Putamen (tissue), 1 donor: ENCODE measurements around the gene ZCCHC7.
"Not testable (repeated sequence)": the region's sequence is repeated elsewhere in the genome, so short reads cannot be mapped to it uniquely, and the experiment has no call there.

ENCODE experiments used
- DNase-seq: peaks from one replicate; pipeline ENCODE4 v3.0.0-alpha.2; 2016; ENCODE audit warnings: low spot score

ZCCHC7 gene

GRCh38 chr9:37373621-37374020 lies 253.2 kb downstream of the ZCCHC7 start:
- no peak for DNase-seq

GRCh38 chr9:37374892-37375291 lies 254.5 kb downstream of the ZCCHC7 start:
- DNase-seq: no peak

- no peak for DNase-seq
Observed at GRCh38 chr9:37377688-37378612, 257.6 kb downstream of the ZCCHC7 start.

- no peak for DNase-seq
Observed at GRCh38 chr9:37378613-37379004, 258.2 kb downstream of the ZCCHC7 start.

- no peak for DNase-seq
Observed at GRCh38 chr9:37379835-37380234, 259.5 kb downstream of the ZCCHC7 start.

- no peak for DNase-seq
Observed at GRCh38 chr9:37380570-37380969, 260.2 kb downstream of the ZCCHC7 start.

- no peak for DNase-seq
Observed at GRCh38 chr9:37381094-37381741, 260.8 kb downstream of the ZCCHC7 start.

- DNase-seq: no peak
Observed at GRCh38 chr9:37382161-37382981, 262.0 kb downstream of the ZCCHC7 start.

- no peak for DNase-seq
Observed at GRCh38 chr9:37382982-37383357, 262.6 kb downstream of the ZCCHC7 start.

- DNase-seq: no peak
Observed at GRCh38 chr9:37383393-37383792, 263.0 kb downstream of the ZCCHC7 start.

GRCh38 chr9:37383876-37384746 lies 263.7 kb downstream of the ZCCHC7 start:
- no peak for DNase-seq

- DNase-seq: no peak
Observed at GRCh38 chr9:37385286-37385685, 264.9 kb downstream of the ZCCHC7 start.

- DNase-seq: no peak
Observed at GRCh38 chr9:37386988-37387387, 266.6 kb downstream of the ZCCHC7 start.

- no peak for DNase-seq
Observed at GRCh38 chr9:37390759-37391158, 270.4 kb downstream of the ZCCHC7 start.

- no peak for DNase-seq
Observed at GRCh38 chr9:37392272-37392671, 271.9 kb downstream of the ZCCHC7 start.

GRCh38 chr9:37395229-37395628 lies 274.9 kb downstream of the ZCCHC7 start:
- DNase-seq: no peak

- DNase-seq: no peak
Observed at GRCh38 chr9:37395663-37396062, 275.3 kb downstream of the ZCCHC7 start.

GRCh38 chr9:37397948-37398347 lies 277.6 kb downstream of the ZCCHC7 start:
- DNase-seq: not testable (repeated sequence)

GRCh38 chr9:37398464-37399025 lies 278.2 kb downstream of the ZCCHC7 start:
- DNase-seq: no peak

GRCh38 chr9:37399336-37399735 lies 279.0 kb downstream of the ZCCHC7 start:
- DNase-seq: no peak

- no peak for DNase-seq
Observed at GRCh38 chr9:37404590-37404989, 284.2 kb downstream of the ZCCHC7 start.
